ENCODE data around the gene PTPRJ. TPM values are rescaled to one million over a fixed set of nuclear protein-coding genes. Genes with fewer than 3 reads are reported as not detected.

PTPRJ gene
- total and polyA plus RNA-seq, 3 donors from 2014 or later: 4.3 to 8.2 (median 6.6) TPM

DNA sequence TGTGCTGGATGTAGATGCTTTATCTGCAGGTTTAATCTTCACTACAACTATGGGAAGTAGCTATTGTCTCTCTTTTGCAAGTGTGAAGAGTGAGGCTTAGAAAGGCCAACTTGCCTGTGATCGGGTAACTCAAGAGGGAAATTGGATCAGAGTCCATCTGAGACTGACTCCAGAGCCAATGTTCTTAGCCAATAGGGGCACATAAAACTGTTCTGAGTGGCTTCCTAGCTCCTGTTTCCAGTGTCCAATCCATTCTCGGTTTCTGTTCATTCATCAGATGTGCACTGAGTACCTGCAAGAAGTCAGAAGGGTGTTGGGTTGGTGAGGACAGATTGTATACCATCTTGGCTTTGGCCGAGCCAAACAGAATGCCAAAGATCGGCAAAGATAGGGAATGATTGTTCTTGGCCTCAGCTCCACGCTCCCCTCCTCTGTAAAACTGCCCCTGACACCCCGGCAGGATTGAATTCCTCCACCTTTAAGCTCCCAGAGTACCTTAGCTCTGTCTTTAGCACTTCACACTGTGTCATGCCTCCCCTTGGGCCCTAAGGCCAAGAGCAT, 100.0 kb downstream of the PTPRJ start:
- TF ChIP-seq, protein P1, sequence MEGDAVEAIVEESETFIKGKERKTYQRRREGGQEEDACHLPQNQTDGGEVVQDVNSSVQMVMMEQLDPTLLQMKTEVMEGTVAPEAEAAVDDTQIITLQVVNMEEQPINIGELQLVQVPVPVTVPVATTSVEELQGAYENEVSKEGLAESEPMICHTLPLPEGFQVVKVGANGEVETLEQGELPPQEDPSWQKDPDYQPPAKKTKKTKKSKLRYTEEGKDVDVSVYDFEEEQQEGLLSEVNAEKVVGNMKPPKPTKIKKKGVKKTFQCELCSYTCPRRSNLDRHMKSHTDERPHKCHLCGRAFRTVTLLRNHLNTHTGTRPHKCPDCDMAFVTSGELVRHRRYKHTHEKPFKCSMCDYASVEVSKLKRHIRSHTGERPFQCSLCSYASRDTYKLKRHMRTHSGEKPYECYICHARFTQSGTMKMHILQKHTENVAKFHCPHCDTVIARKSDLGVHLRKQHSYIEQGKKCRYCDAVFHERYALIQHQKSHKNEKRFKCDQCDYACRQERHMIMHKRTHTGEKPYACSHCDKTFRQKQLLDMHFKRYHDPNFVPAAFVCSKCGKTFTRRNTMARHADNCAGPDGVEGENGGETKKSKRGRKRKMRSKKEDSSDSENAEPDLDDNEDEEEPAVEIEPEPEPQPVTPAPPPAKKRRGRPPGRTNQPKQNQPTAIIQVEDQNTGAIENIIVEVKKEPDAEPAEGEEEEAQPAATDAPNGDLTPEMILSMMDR (IDR thresholded peaks at IDR 0.05): no peak
- no peak for TF ChIP-seq POLR2A (IDR thresholded peaks at IDR 0.05)
- Histone ChIP-seq H3K36me3 (ENCODE audit: low read depth, missing control alignments) (no peaks in the 10 kb centered on the region), H3K27ac (no peak overlapping the region), H3K4me1 (no peaks in the 10 kb centered on the region), H3K27me3 (no peaks in the 10 kb centered on the region), H3K9me3 (no peaks in the 10 kb centered on the region), H3K4me3 (no peak overlapping the region)
- WGBS, 2 donors: 80 to 90% methylated on average over 6 of the region's 6 CpGs
- intact Hi-C loops (cut with DNase I; ENCODE audit: low total_unique reads): no loop called here
- DNase-seq: no peak

DNA sequence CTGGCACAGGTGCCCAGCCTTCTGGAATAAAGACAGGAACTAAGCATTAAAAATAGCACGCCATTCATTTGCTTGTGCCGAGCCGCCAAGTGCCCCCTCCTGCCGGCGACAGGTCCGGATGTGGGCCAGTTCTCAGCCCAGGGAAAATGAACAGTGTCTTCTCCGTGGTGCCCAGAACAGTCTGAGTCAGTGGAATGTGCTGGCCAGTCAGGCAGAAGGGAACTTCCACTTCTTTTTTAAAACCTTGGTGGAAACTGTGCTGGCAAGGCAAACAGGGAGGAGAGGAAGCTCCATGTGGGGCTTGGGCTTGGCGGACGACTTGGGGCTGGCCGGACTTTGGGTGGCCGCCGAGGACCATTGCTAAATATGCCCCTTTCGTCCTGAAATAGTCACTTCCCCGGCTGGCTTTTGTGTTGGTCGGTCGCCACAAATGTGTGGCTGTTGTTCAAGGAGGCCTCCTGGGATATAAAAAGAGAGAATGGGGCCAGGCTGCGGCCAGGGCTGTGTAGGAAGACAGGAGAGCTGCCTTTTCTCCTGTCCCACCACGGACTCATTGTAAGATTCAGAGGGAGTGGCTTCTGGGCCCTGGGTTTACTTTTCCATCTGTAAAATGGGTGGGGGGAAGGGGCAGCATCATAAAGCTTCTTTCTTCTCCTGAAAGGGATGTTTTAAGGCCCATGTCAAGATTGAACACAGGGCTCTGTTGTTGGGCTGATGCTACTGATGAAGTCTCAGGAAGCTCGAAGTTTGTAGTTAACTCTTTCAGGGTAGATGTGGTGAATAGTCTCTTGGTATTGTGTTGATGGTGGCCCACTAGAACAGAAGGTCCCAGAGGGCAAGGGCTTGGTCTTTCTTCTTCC, 101.0 kb downstream of the PTPRJ start:
- Histone ChIP-seq H3K27ac (no peak overlapping the region), H3K36me3 (ENCODE audit: low read depth, missing control alignments) (no peaks in the 10 kb centered on the region), H3K4me1 (no peaks in the 10 kb centered on the region), H3K27me3 (no peaks in the 10 kb centered on the region), H3K4me3 (no peak overlapping the region), H3K9me3 (no peaks in the 10 kb centered on the region)
- DNase-seq: peak; percentile 18
- intact Hi-C loops (cut with DNase I; ENCODE audit: low total_unique reads): no loop called here
- 41 to 55% methylated on average over 16 to 19 of the region's 19 CpGs for WGBS, 2 donors
- no peak for TF ChIP-seq POLR2A (IDR thresholded peaks at IDR 0.05)
- TF ChIP-seq, protein P1 (IDR thresholded peaks at IDR 0.05): no peak

DNA sequence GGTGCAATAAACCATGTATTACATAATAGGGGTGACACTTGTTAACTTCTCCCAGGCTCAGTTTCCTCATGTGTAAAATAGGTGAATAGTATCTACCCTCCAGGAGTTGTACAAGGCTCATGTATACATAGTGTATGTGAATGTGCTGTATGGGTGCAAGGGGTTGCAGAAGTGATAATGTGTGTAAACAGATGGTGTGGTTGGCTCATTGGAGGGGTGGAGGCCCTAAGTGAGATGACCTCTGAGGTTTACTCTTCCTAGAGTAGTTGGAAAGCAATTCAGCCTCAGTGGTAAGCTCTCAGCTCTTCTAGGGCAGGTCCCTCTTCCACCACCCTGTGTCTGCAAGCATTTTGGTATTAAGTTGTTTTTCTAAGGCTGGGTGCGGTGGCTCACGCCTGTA, 102.4 kb downstream of the PTPRJ start:
- H3K9me3 ChIP-seq: no peaks in the 10 kb centered on the region
- H3K27ac ChIP-seq: no peak overlapping the region
- H3K36me3 ChIP-seq (ENCODE audit: low read depth, missing control alignments): no peaks in the 10 kb centered on the region
- H3K27me3 ChIP-seq: no peaks in the 10 kb centered on the region
- no peaks in the 10 kb centered on the region for H3K4me1 ChIP-seq
- 87 to 94% methylated on average over 2 of the region's 2 CpGs for WGBS, 2 donors
- intact Hi-C loops (cut with DNase I; ENCODE audit: low total_unique reads): no loop called here
- TF ChIP-seq, protein P1 (IDR thresholded peaks at IDR 0.05): no peak
- TF ChIP-seq POLR2A (IDR thresholded peaks at IDR 0.05): no peak
- no peak overlapping the region for H3K4me3 ChIP-seq
- no peak for DNase-seq

DNA sequence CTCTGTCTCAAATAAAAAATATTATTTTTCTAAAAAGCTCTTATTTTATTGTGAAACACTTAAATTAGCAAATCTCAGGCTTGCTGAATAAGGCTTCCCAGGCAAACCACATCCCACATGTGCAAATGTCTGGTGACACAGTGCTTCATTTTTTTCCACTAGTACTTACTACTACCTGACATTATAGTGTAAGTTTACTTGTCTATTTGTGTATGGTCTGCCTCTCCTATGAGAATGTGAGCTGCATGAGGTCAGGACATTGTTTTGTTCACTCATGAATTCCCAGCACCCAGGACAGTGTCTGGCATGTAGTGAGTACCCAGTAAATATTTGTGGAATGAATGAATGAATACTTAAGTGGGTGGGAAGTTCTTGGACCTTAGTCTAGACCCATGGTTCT, 103.1 kb downstream of the PTPRJ start:
- H3K4me3 ChIP-seq: no peak overlapping the region
- no peak for TF ChIP-seq POLR2A (IDR thresholded peaks at IDR 0.05)
- TF ChIP-seq, protein P1 (IDR thresholded peaks at IDR 0.05): no peak
- no peak overlapping the region for H3K27ac ChIP-seq
- H3K27me3 ChIP-seq: no peaks in the 10 kb centered on the region
- H3K4me1 ChIP-seq: peaks cover 2% of the 10 kb centered on the region
- no peak for DNase-seq
- intact Hi-C loops (cut with DNase I; ENCODE audit: low total_unique reads): no loop called here
- H3K36me3 ChIP-seq (ENCODE audit: low read depth, missing control alignments): no peaks in the 10 kb centered on the region
- H3K9me3 ChIP-seq: no peaks in the 10 kb centered on the region
